ENCODE results near the gene ST8SIA6. TPM values are rescaled to one million over a fixed set of nuclear protein-coding genes. Genes with fewer than 3 reads are reported as not detected.

The ST8SIA6 gene
- total and polyA plus RNA-seq, 7 donors = 0.12 to 2.1 (median 1.1) TPM

DNA sequence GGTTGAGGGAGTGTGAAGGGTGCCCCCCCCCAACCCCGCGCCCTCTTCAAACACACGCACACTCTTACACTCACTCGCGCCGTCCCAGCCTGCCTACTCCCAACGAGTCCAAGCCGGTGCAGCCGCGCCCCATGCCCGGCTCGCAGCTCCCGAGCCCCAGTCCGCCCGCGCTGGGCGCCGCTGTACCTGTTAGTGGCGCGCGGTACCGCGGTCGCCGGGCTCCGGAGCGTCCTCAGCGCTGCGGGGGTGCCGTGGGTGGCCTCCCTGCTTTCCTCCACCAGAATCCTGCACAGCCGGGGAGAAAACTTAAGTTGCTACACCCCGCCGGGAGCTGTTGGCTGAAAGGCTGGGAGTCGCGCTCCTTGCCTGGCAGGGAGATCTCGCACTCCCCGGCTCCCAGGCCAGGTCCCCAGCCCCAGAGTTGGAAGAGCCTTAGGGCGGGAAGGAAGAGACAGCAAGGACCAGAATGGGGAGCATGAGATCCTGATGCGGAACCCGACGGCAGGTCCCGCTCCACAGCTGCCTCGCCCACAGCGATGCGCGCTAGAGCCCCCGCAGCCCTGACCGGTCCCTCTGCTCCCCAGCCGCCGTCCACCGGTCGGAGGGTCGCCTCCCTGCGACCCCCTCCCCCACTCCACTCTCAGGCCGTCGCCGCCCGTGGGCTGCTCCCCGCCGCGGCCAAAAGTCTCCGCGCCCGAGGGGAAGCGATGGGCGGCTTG, 863 bp downstream of the ST8SIA6 start:
- intact Hi-C loops (cut with DNase I) = no loop called here
- Histone ChIP-seq H3K9me3 (peaks cover 8% of the 10 kb centered on the region), H3K27me3 (ENCODE audit: insufficient read depth in 3 of 3, low read length in 2 of 3) (peaks cover 0 to 29% (median 5%) of the 10 kb centered on the region in 3 donors), H3K36me3 (ENCODE audit: insufficient read depth in 1 of 2, low read depth in 1 of 2) (no peaks in the 10 kb centered on the region), H3K4me1 (no peaks in the 10 kb centered on the region), H3K27ac (no peak overlapping the region), H3K4me3 (peak overlapping the region; percentile 65)
- TF ChIP-seq, protein P1, sequence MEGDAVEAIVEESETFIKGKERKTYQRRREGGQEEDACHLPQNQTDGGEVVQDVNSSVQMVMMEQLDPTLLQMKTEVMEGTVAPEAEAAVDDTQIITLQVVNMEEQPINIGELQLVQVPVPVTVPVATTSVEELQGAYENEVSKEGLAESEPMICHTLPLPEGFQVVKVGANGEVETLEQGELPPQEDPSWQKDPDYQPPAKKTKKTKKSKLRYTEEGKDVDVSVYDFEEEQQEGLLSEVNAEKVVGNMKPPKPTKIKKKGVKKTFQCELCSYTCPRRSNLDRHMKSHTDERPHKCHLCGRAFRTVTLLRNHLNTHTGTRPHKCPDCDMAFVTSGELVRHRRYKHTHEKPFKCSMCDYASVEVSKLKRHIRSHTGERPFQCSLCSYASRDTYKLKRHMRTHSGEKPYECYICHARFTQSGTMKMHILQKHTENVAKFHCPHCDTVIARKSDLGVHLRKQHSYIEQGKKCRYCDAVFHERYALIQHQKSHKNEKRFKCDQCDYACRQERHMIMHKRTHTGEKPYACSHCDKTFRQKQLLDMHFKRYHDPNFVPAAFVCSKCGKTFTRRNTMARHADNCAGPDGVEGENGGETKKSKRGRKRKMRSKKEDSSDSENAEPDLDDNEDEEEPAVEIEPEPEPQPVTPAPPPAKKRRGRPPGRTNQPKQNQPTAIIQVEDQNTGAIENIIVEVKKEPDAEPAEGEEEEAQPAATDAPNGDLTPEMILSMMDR (IDR thresholded peaks at IDR 0.05) = no peak
- 1 to 2% (median 1%) methylated on average over 38 to 66 of the region's 66 CpGs for WGBS, 3 donors
- ATAC-seq (peak; percentile 62 to 84 (median 68)), DNase-seq (peak; percentile 25 to 54)

DNA sequence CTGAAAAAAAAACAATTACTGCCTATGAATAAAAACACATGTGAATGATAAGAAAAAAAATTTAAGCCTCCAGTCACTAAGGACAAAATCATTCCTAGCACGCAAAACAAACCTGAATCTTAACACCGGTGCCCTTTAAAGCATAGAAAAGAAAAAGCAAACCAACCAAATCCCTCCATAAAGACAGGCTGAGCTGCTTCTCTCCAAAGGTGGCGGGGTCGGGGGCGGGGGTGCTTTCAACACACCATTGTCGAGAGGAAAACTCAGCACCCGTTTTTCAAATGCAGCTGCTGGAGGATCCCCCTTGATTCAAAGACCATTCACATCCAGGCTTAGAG, 1.4 kb downstream of the ST8SIA6 start:
- TF ChIP-seq, protein P1 (IDR thresholded peaks at IDR 0.05) = no peak
- peaks cover 0 to 29% (median 5%) of the 10 kb centered on the region in 3 donors for H3K27me3 ChIP-seq (ENCODE audit: insufficient read depth in 3 of 3, low read length in 2 of 3)
- intact Hi-C loops (cut with DNase I) = no loop called here
- H3K9me3 ChIP-seq = peaks cover 8% of the 10 kb centered on the region
- DNase-seq = no peak
- H3K4me3 ChIP-seq = peak overlapping the region; percentile 65
- H3K4me1 ChIP-seq = no peaks in the 10 kb centered on the region
- no peaks in the 10 kb centered on the region for H3K36me3 ChIP-seq (ENCODE audit: insufficient read depth in 1 of 2, low read depth in 1 of 2)
- no peak overlapping the region for H3K27ac ChIP-seq
- ATAC-seq = no peak
- 18 to 20% (median 18%) methylated on average over 7 of the region's 7 CpGs for WGBS, 3 donors

DNA sequence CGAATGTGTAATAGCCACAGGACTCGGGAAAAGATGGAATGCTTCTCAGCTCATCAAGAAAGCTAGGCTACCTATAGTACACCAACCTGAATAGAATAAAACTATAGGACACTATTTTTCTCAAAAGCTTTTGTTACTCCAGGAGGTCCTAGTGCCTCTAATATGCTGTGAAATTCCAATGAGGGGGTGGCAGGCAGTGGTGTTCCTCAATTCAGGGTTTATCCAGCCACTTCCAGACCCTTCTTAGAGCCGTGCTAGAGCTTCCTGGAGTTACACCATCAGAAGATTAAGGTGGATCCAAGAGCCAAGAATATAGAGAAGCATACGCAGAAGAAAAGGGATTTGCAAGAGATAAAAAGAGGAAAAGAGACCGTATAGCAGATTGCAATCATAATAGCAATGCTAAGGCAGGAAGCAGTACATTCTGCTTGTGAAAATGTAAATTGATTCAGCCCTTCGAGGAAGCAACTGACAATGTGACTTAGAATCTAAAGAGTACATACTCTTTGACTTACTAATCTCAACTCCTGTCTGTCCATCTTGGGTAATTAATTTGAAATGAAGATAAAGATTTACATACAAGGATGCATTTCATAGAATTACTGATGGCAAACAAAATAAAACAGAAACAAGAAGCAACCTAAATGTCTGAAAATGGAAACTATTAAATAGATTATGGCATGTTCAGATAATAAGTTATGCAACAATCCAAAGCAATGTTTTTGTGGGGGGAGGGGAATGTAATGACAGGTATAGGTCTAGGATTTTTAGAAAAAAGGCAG, 2.1 kb downstream of the ST8SIA6 start:
- intact Hi-C loops (cut with DNase I) = no loop called here
- 46 to 69% (median 66%) methylated on average over 6 of the region's 6 CpGs for whole genome bisulfite sequencing, 3 donors
- no peaks in the 10 kb centered on the region for H3K4me1 ChIP-seq
- no peaks in the 10 kb centered on the region for H3K36me3 ChIP-seq (ENCODE audit: insufficient read depth in 1 of 2, low read depth in 1 of 2)
- DNase-seq (no peak), ATAC-seq (no peak)
- H3K27me3 ChIP-seq (ENCODE audit: insufficient read depth in 3 of 3, low read length in 2 of 3) = peaks cover 0 to 29% (median 5%) of the 10 kb centered on the region in 3 donors
- peak overlapping the region; percentile 65 for H3K4me3 ChIP-seq
- no peak overlapping the region for H3K27ac ChIP-seq
- H3K9me3 ChIP-seq = peaks cover 8% of the 10 kb centered on the region
- TF ChIP-seq, protein P1 (IDR thresholded peaks at IDR 0.05) = no peak

DNA sequence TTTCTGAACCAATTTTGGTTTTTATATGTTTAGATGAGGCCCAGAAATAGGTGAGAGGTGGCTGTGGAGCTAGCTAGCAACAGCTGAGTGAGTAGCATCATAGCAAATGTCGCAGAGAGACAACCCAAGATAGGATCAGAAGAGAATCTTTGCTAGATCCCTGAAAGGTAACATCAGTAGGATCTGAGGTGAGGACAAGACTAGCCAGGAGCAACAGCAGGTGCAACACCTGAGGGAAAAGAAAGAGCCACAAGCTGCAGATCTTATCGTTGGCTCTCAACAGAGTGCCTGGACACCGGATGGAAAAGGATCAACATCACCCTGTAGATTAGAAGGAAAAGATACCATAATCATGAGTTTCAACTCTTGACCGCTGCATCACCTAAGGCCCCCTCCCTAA, 4.4 kb downstream of the ST8SIA6 start:
- Histone ChIP-seq H3K27me3 (ENCODE audit: insufficient read depth in 3 of 3, low read length in 2 of 3) (peaks cover 0 to 16% (median 0%) of the 10 kb centered on the region in 3 donors), H3K9me3 (peaks cover 8% of the 10 kb centered on the region), H3K36me3 (ENCODE audit: insufficient read depth in 1 of 2, low read depth in 1 of 2) (no peaks in the 10 kb centered on the region), H3K4me3 (no peak overlapping the region), H3K27ac (no peak overlapping the region), H3K4me1 (no peaks in the 10 kb centered on the region)
- DNase-seq (no peak), ATAC-seq (no peak)
- TF ChIP-seq, protein P1 (IDR thresholded peaks at IDR 0.05) = no peak
- 95 to 98% (median 96%) methylated on average over 4 of the region's 4 CpGs for WGBS, 3 donors
- intact Hi-C loops (cut with DNase I) = no loop called here
